ENCODE data around the gene GSTM3.

DNA sequence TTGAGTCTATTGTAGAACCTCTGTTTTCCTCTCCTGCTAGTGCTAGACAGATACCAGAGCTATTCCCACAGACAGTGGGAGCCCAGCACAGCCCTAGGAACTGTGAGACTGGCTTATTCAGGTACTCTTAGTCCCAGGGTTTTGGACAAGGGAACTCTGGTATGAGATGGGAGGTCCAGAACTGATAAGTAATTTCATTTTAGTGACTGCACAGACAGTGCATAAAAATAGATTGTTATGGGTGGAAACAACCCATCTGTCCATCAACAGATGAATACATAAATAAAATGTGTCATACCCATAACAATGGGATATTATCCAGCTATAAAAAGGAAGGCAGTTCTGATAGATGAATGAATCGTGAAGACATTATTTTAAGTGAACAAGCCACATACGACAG is 13.9 kb upstream of the GSTM3 start:
- TF ChIP-seq REST (IDR thresholded peaks at IDR 0.05; ENCODE audit: insufficient read depth in 1 of 2, low read depth in 2 of 2, low read length in 2 of 2) (no peak), POLR2AphosphoS5 (IDR thresholded peaks at IDR 0.05; ENCODE audit: low read depth, low read length) (no peak), TAF1 (IDR thresholded peaks at IDR 0.05; ENCODE audit: borderline replicate concordance, insufficient read depth, low read length) (no peak), SIN3A (IDR thresholded peaks at IDR 0.05; ENCODE audit: borderline replicate concordance, insufficient read depth, low read length) (no peak)
